GM19438 (cell line): ENCODE results near the gene KCNN3.

Experiments used
- ATAC-seq: cut with Tn5 transposase; IDR thresholded peaks from one replicate; pipeline ENCODE4 v1.9.1; 2021; ENCODE audit warnings: low read depth; ENCODE audit not compliant: unreplicated experiment

The KCNN3 gene

GRCh38 chr1:154863315-154864174 lies 6.5 kb downstream of the KCNN3 start:
- no peak for ATAC-seq

GRCh38 chr1:154862907-154863306 lies 7.2 kb downstream of the KCNN3 start:
- ATAC-seq, result no peak

- no peak for ATAC-seq
Measured at GRCh38 chr1:154861607-154862094, 8.4 kb downstream of the KCNN3 start.

- ATAC-seq, result peak; percentile 67
Measured at GRCh38 chr1:154860156-154860870, 9.8 kb downstream of the KCNN3 start.

- peak; percentile 45 for ATAC-seq
Measured at GRCh38 chr1:154859786-154860155, 10.3 kb downstream of the KCNN3 start.

- ATAC-seq, result no peak
Measured at GRCh38 chr1:154859151-154859785, 10.8 kb downstream of the KCNN3 start.

GRCh38 chr1:154857441-154858215 lies 12.5 kb downstream of the KCNN3 start:
- ATAC-seq, result no peak

- ATAC-seq, result no peak
Measured at GRCh38 chr1:154857022-154857421, 13.1 kb downstream of the KCNN3 start.

- ATAC-seq, result no peak
Measured at GRCh38 chr1:154856544-154856943, 13.5 kb downstream of the KCNN3 start.

GRCh38 chr1:154856049-154856448 lies 14.0 kb downstream of the KCNN3 start:
- no peak for ATAC-seq

GRCh38 chr1:154855186-154855851 lies 14.8 kb downstream of the KCNN3 start:
- ATAC-seq, result no peak

- no peak for ATAC-seq
Measured at GRCh38 chr1:154852845-154853244, 17.2 kb downstream of the KCNN3 start.

GRCh38 chr1:154851392-154852177 lies 18.5 kb downstream of the KCNN3 start:
- no peak for ATAC-seq

GRCh38 chr1:154849645-154850131 lies 20.4 kb downstream of the KCNN3 start:
- no peak for ATAC-seq

- ATAC-seq, result no peak
Measured at GRCh38 chr1:154848983-154849382, 21.1 kb downstream of the KCNN3 start.

GRCh38 chr1:154847891-154848290 lies 22.2 kb downstream of the KCNN3 start:
- ATAC-seq, result no peak

- ATAC-seq, result no peak
Measured at GRCh38 chr1:154846565-154847442, 23.3 kb downstream of the KCNN3 start.

GRCh38 chr1:154845879-154846278 lies 24.2 kb downstream of the KCNN3 start:
- no peak for ATAC-seq
